HG03520 (cell line): ENCODE data around the gene METRN.
"Not testable (repeated sequence)": the region's sequence is repeated elsewhere in the genome, so short reads cannot be mapped to it uniquely, and the experiment has no call there.

Source experiments
- ATAC-seq: cut with Tn5 transposase; IDR thresholded peaks from one replicate; pipeline ENCODE4 v1.9.1; 2021; ENCODE audit warnings: mild to moderate bottlenecking, moderate library complexity; ENCODE audit not compliant: unreplicated experiment

Gene METRN

DNA sequence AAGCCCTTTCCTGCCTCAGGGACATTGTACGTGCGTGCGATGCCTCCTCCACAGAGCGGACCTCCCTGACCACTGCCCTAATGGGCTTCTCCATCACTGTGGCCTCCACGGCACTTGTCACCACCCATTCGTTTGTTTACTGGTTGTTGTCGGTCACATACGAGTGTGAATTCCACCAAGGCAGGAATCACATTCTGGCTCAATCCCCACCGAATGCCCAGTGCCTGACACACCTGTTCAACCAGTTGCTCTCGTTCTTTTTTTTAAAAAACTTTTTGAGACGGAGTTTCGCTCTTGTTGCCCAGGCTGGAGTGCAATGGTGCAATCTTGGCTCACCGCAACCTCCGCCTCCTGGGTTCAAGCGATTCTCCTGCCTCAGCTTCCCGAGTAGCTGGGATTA is 23.7 kb upstream of the METRN start:
- not testable (repeated sequence) for ATAC-seq

DNA sequence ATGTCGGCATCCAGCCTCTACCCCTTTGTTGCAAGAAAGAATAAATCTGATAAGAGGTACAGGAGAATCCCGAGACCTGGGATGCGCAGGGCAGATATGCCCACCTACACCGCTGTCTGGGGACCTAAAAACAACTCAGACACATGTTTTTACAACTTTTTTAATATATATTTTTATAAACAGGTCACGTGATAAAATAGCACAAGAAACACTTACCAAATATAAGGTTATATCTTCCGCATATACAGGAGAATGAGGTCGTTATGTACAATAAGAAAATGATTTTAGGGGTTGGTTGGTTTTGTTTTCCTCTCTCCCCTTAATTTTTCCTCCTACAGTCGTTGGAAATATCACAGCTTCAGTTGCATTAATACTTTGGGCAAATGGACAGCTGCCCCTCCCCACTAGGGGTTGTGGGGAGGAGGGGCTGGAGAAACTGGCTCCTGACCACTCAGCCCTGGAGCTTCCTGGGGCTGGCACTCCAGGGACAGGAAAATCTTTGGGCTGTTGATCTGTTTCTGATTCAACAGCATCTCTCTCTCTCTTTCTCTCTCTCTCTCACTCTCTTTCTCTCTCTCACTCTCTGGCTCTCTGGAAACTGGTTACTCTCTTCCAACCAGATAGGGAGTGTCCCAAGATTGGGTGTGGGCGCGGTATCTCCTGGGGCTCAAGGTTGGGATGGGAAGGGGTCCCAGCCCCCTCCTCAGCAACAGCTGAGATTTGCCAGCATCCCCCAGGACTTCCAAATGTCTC is 22.4 kb upstream of the METRN start:
- ATAC-seq = no peak

DNA sequence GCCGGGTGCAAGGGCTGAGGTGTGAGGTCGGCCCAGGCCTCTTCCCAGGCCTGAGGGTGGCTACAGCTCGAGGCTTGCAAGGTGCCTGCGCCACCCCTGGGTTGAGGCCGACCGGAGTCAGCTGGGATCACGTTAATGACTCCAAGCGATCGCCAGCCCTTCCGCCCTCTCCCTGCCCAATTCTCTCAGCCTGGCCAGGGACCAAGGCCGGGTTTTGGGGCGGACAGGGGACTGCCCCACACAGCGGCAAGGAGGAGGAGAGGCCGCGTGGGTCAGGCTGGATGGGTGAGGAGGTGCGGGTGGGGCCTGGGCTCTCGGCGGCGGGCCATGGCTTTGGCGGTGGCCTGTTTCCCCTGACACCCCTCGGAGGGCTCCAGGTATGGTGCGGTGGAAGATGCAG is 21.6 kb upstream of the METRN start:
- ATAC-seq = no peak

DNA sequence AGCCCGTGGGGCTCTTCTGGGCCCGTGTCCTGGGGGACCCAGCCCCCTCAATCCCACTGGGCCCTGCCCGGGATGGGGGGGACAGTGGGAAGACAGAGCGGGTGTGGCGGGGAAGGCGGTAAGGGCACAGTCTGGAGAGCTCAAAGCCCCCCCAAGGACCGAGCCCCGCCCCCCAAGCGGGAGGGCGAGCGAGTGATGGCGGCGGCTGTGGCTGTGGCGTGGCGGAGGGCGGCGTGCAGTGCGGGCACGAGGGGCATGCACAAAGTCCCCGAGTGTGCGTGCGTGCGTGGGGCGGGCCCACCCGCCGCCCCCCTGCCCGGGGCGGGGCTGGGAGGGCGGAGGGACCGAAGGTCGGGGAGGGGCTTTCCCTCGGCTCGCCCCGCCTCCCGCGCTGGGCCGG is 21.2 kb upstream of the METRN start:
- ATAC-seq = no peak

DNA sequence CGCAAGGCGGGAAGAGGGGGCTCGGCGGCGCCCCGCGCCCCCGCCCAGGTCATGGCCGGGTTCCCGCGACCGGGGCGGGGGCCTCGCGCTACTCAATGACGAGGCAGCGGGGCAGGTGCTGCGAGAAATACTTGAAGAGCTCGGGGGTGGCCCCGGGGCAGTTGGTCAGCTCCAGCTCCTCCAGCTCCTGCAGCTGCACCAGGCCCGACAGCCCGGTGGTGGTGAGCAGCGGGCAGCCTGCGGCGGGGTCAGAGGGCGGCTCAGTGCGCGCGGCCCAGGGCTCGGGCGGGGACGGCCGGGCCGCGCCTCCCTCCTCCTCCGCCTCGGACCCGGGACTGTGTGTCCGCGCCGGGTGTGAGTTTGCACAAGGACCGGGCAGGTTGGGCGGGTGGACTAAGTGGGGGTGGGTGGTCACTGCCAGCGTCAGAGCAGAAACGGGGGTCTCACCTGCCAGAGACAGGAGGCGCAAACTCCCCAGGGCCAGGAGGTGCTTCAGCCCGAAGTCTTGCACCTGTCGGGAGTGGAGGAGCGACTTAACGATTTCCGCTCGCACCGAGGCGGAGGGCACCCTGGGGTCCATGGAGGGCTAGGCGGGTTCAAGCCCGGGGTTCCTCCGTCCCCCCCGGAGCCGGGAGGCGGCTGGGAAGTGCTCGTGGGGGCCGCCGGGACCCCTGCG is 20.6 kb upstream of the METRN start:
- ATAC-seq = no peak

DNA sequence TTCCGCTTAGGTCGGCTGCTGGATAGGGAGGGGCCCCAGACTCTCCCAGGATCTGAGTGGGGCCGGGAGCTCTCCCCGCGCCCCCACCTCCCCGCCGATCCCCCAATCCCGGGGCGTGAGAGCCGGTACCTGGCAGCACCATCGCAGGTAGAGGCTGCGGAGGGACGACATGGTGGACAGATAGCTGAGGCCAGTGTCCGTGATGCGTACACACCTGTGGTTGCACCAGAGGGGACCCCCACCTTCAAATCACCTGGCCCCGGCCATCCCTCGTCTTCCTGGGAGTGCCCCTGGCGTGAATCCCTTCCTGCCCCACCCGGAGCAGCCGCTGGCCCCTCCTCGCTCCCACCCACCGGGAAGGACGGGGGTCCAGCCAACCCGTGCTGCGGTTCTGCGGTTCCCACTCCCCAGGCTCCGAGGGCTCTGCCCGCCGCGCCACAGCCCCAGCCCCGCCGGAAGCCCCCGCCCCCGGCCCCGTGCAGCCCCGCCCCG is 20.0 kb upstream of the METRN start:
- no peak for ATAC-seq

DNA sequence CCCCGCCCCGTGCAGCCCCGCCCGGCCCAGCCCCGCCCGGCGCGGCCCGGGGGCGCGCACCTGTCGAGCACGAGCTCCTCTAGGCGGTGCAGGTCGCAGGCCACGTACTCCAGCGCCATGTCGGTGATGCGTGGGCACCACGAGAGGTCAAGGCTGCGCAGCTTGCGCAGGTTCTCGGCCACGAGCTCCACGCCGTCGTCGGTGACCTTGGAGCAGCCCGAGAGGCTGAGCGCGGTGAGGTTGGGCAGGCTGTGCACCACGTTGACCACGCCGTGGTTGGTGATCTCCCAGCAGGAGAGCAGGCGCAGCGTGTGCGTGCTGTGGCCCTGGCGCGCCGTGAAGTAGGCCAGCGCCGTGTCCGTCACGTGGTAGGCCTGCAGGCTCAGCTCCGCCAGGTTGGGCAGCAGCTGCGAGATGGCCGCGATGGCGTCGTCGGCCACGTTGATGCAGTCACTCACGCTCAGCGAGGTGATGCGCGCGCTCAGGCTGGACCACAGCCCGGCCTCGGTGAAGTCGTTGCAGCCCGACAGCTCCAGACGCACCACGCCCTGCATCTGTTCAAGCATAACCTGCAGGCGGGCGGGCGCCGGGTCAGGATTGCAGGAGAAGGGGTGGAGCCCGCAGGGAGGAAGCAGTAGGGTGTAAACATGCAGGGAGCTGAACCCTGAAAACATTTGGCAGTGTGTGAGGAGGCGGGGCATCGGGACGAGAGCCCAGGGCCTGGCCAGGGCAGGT is 19.4 kb upstream of the METRN start:
- no peak for ATAC-seq

DNA sequence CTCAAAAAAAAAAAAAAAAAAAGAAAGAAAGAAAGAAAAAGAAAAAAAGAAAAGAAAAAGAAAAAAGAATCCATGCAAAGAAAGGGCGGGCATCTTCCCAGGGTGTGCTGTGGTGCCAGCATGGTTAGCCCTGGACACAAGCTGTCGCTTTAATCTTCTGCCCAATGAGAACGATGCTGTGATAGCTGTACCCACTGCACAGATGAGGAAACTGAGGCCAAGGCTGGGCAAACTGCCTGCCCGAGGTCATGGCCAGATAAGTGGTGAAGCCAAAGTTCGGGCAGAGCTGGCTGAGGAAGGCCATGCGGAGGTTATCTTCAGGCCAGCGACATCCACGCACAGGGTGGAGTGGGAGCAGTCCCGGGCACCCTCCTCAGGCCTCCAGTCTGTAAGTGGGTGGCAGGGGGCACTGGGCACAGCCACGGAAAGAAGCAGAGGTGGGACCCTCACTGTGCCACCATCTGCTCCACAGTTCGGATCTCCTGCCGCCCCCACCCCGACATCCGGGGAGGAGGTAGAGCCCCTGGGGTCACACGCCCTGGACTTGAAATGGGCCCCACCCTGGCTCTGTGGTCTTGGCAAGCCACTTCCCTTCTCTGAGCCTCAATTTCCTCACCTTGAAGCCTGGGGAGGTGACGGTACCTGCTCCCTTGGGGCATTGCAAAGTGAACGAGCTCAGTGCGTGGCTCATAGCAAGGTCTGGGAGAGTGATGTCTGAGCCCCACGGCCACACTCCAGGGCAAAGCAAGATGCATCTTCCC is 15.8 kb upstream of the METRN start:
- no peak for ATAC-seq

DNA sequence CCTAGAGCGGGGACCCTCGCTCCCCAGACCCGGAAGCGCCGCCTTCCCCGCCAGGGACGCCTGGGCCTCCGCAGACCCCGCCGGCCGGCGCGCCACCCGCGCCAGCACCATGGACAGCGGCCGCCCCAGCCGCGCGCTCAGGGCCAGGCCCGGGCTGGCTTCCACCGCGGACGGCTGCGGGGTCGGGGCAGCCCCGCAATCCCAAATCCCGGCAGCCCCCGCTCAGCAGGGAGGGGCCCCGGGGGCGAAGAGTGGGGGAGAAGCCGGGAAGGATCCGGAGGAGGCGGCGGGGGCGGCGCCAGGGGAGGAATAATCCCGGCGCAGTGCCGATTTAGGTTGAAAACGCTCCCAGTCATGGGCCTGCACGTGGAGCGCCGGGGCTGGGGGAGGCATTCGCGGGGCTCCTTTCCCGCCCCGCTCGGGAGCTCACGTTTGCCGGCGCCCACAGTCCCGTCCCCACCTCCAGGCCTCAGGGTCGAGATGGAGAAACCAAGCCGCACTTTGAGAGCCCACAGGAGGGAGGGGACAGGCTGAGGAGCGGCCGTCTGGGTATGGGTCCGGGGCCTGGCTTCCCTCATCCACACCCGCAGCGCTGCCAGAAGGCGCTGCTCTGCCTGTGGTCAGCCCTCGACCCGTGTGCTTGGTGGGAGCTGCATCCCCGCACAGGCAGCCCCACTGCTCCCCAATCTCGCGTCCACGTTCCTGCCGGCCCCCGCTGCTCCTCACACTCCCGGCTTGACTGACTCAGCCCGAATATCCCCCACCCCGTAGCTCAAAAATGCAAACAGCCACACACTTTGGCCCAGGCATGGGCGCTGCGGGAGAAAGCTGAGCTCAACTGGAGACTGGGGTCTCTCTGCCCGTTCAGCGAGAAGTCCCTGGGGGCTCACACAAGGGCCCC is 14.0 kb upstream of the METRN start:
- no peak for ATAC-seq

DNA sequence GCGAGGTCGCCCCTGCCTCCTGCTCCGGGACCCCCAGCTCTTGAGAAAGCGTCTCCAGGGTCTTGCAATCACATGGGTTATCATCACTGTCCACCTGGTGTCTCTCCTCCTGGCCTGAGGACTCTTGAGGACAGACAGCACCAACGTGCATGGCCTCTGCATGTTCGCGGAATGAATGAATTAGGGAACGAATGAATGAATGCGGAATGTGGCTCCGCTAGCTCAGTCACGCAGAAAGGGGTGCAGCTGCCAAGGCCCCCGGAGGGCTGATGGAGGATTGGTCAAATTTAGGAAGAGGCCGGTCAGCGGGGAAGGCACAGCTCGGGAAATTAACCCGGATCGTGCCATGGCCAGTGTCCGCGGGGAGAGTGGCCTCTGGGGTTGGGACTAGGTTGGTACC is 12.6 kb upstream of the METRN start:
- no peak for ATAC-seq

DNA sequence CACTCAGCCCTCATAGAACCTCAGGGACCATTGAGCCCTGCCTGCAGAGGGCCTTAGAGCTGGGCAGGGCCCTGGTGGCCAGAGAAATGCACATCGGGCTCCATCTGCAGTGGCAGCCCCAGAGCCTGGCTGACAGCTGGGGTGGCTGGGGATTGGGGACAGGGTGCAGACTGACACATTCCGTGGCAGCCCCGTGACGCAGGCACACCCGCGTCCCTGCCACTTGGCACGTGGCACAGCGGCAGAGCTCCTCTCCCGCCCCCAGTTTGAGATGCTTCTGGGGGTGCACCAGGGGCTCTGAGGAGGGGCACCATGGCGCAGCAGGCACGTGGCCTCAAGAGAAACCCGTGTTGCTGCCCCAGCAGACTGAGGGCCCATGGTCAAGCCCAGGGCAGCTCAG is 11.5 kb upstream of the METRN start:
- ATAC-seq = no peak

DNA sequence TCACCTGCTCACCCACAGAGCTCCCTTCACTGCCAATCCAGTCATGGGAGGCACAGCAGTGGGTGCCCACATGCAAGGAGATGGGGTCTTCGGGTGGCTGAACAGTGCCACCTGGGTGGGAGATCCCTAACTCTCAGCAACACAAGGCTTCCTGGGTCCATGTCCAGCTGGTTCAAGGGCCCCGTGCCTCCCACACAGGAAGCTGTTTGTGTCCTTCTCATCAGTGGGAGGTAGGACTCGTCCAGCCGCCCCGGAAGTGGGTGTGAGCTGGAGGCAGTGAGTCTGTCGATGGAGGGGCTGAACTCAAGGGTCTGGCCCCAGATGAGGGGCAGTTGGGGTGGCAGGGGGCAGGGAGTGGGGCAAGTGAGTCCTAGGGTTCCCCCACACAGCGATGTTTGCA is 10.9 kb upstream of the METRN start:
- ATAC-seq = no peak

DNA sequence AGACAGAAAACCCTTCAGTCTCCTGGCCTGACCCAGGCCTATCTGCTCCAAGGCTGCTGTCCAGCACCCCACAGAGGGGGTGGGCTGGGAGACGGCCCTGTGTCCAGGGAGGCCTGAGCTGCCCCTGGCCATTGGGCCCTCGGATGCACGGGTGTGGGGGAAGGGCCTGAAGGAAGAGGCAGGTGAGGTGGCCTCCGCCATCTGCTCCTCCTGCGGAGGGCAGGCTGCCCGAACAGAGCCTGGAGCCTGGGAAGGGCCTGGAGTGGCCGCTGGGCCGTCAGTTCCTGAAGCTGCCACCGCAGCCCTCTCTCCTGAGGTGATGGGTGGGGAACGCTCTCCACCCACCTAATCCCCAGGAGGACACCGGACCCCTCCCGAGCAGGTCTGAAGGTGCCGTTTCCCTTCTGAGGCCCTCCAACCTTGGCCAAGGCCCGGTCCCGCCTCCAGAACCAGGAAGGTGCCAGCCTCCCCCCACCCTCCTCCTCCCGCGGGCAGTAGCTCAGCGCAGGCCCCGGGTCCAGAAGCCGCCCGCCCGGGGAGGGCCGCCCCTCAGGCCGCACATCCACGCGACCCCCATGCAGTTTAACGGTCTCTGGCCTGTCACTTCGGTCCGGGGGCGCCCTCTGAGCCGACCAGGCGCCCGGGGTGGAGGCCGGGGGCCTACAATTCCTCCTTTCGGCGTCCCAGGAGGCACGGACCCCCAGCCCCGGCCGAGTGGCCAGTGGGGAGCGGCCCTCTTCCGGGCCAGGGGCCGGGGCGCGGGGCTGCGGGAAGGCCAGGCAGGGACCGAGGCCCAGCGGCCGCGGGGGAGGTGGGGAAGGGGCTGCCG is 10.2 kb upstream of the METRN start:
- no peak for ATAC-seq

DNA sequence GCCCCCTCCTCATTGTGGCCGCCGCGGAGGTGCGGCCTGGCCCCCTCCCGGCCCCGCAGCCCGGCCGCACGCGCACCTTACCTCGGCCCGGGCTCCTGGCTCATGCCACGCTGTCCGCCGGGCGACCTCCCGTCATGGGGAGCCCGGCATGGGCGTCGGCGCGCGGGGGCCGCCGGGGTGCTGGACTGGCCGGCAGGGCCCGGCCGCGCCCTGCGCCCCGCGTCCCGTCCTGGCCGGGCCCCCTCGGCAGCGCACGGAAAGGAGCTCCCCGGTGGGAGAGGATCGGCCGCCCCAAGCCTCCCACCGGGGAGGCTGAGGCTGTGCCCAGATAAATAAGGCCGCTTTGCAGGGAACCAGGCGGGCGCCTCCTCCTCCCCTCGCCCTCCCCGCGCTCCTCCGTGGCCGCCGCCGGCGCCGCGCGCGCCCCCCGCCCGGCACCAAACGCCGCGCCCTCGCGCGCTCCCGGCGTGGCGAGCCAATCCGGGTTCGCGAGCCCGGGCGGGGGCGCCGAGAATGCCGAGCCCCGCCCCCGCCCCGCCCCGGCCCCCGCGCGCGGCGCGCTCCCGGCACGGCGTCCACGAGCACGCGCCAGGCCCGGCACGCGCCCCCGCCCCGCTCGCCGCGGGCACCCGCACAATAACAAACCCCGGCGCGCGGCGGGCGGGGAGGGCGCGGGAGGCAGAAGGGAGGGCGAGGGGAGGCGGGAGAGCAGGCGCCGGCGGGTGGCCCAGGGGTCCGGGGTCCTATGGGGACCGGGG is 9.3 kb upstream of the METRN start, which contains the start of gene FBXL16:
FBXL16 (minus strand) TSS at position 371 of the 758 bp plus-strand sequence. CDS start 8,396 bp downstream, outside the sequence.
- no peak for ATAC-seq

DNA sequence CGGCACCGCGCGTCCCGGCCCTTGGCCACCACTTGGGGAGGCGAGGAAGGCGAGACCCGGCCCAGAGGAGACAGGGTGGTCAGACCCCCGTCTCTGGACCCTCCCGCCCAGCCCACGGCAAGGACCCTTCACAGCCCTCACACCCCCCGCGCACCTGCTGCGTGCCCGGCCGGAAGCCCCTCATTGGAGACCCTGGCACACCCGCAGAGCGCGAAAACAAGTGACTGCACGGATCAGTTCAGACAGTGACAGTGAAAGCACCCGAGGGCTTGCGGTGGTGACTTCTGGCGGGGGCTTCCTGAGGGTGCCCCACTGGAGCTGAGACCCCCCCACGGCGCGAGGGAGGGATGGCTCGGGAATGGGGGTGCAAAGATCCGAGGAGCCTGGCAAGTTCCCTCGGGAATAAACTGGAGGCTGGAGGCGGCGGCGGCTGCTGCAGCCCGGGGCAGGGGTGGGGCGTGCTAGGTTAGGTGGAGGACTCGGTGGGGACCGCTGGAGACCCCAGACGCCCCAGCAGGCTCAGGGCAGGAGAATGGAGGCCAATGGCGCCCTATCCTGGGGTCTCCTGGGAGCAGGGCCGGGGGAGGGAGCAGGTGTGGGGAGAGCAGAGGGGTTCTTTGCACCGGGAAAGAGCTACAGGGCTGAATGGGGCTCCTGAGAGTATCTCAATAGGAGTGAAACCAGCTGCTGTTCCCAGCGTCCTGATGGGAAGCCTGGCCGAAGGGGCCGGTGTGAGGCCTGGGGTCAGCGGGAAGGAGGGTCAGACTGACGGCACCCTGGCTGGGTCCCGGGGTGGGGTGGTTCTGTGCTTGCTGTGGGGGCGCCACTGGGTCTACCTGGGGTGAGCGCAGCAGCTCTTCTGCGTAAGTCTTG is 8.5 kb upstream of the METRN start:
- ATAC-seq = no peak

DNA sequence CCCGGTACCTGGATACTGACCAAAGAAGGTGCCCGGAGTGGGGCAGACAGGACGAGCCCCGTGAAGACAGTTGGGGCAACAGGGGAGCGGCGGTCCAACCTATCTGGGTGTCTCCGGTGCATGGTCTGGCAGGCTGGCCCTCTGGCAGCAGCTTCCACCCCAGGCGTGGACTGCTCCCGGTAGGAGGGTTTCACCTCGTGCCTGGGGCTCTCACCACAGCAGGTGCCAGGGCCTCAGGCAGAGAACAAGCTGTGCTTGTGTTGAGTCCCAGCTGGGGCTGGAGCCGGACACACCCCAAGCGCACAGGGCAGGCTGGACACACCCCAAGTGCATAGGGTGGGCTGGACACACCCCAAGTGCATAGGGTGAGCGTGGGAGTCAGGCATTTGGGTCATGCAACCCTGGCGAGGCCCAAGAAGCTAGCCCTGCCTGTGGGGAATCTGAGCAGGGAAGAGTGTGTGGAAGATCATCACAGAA is 7.8 kb upstream of the METRN start:
- ATAC-seq = no peak

DNA sequence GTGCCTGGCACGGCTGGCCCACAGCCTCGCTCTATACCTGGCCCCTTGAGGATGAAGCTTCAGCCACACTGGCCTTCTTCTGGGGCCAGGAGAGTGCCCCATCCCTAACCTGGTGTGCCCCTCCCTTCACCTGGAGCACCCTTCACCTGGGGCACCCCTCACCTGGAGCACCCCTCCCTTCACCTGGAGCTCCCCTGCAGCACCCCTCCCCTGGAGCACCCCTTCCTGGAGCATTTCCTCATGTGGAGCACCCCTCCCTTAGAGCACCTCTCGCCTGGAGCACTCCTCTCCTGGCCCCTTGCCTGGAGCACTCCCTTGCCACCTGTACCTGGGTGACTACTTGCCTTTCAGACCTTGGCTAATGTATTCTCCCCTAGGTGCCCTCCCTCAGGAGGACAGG is 6.9 kb upstream of the METRN start:
- ATAC-seq = no peak
